ENCODE data around the gene SYCP1. TPM values are rescaled to one million over a fixed set of nuclear protein-coding genes. Genes with fewer than 3 reads are reported as not detected.

Gene SYCP1
- total and polyA plus RNA-seq, 10 of the 15 experiments (the other 5 are each of a cell fraction or from before 2014, with no cell fraction given): not detected

DNA sequence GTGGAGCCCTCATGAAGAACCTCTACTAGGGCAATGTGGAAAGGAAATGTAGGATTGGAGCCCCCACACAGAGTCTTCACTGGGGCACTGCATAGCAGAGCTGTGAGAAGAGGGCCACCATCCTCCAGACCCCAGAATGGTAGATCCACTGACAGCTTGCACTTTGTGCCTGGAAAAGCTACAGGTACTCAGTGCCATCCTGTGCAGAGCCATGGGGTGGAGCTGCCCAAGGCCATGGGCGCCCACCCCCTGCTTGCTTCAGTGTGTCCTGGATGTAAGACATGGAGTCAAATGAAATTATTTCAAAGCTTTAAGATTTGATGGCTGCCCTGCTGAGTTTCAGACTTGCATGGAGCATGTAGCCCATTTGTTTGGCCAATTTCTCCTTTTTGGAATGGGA, 157.8 kb downstream of the SYCP1 start:
- BruUV-seq (replicated peaks): no TSS peak
- ChIA-PET SMC1A (ENCODE audit: uncharacterized antibody, unreplicated experiment) (no interaction called here), RAD21 (ENCODE audit: unreplicated experiment) (no interaction called here), POLR2A (no interaction called here), CTCF (interaction anchor here (1.2 kb wide), 1 partner anchor 12 kb away, joined by 3 read pairs; no protein-coding TSS in a partner anchor)
- no peaks in the 10 kb centered on the region for H3K36me3 ChIP-seq (ENCODE audit: control insufficient read depth in 2 of 2, insufficient read depth in 2 of 2, low read length in 1 of 2)
- H3K4me2 ChIP-seq (ENCODE audit: control insufficient read depth, insufficient read depth): no peak overlapping the region
- no peak overlapping the region for H3K4me3 ChIP-seq
- H3K27ac ChIP-seq (ENCODE audit: control insufficient read depth, insufficient read depth): no peak overlapping the region
- H3K4me1 ChIP-seq (ENCODE audit: control insufficient read depth, insufficient read depth, low read length): no peaks in the 10 kb centered on the region
- no peak overlapping the region for H3K9ac ChIP-seq (ENCODE audit: control insufficient read depth, insufficient read depth, low read length)
- 0% methylated on average over 1 of the region's 1 CpG for WGBS (ENCODE audit: insufficient coverage, insufficient replicate concordance, low lambda C conversion rate, missing lambda C conversion rate)
- H3K79me2 ChIP-seq (ENCODE audit: control insufficient read depth, insufficient read depth, low read length): no peaks in the 10 kb centered on the region
- FAIRE-seq: no peak
- H2AFZ ChIP-seq (ENCODE audit: control insufficient read depth, low read depth, low read length): no peak overlapping the region
- no peak for ATAC-seq
- H4K20me1 ChIP-seq (ENCODE audit: control insufficient read depth, insufficient read depth): no peaks in the 10 kb centered on the region
- DNase-seq (ENCODE audit: low read depth, low spot score): no peak
- no peaks in the 10 kb centered on the region for H3K27me3 ChIP-seq (replicated peaks in 1 of 2; ENCODE audit: control insufficient read depth in 2 of 2, insufficient read depth in 2 of 2, low read length in 1 of 2)
- in situ Hi-C loops (cut with MboI): no loop called here
- H3K9me3 ChIP-seq (replicated peaks; ENCODE audit: control insufficient read depth, insufficient read depth, low read length): no peaks in the 10 kb centered on the region
- intact Hi-C loops (cut with micrococcal nuclease; ENCODE audit: unreplicated experiment): no loop called here
- TF ChIP-seq TAF1 (IDR thresholded peaks at IDR 0.05; ENCODE audit: borderline replicate concordance, low read depth, low read length) (no peak), MXI1 (IDR thresholded peaks at IDR 0.05; ENCODE audit: low read depth, low read length) (no peak), ETV6 (conservative IDR thresholded peaks at IDR 0.05 in 1 of 2, IDR thresholded peaks at IDR 0.05 in 1 of 2; ENCODE audit: borderline replicate concordance in 1 of 2, low read depth in 1 of 2) (no peak), ZZZ3 (IDR thresholded peaks at IDR 0.05; ENCODE audit: control insufficient read depth, insufficient read length, low read depth) (no peak), JUND (IDR thresholded peaks at IDR 0.05; ENCODE audit: low read depth, low read length) (no peak), NFIC (IDR thresholded peaks at IDR 0.05; ENCODE audit: low read depth, low read length) (no peak)
- TF ChIP-seq, protein P1, sequence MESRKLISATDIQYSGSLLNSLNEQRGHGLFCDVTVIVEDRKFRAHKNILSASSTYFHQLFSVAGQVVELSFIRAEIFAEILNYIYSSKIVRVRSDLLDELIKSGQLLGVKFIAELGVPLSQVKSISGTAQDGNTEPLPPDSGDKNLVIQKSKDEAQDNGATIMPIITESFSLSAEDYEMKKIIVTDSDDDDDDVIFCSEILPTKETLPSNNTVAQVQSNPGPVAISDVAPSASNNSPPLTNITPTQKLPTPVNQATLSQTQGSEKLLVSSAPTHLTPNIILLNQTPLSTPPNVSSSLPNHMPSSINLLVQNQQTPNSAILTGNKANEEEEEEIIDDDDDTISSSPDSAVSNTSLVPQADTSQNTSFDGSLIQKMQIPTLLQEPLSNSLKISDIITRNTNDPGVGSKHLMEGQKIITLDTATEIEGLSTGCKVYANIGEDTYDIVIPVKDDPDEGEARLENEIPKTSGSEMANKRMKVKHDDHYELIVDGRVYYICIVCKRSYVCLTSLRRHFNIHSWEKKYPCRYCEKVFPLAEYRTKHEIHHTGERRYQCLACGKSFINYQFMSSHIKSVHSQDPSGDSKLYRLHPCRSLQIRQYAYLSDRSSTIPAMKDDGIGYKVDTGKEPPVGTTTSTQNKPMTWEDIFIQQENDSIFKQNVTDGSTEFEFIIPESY (IDR thresholded peaks at IDR 0.05): no peak
- TF ChIP-seq, protein P2, sequence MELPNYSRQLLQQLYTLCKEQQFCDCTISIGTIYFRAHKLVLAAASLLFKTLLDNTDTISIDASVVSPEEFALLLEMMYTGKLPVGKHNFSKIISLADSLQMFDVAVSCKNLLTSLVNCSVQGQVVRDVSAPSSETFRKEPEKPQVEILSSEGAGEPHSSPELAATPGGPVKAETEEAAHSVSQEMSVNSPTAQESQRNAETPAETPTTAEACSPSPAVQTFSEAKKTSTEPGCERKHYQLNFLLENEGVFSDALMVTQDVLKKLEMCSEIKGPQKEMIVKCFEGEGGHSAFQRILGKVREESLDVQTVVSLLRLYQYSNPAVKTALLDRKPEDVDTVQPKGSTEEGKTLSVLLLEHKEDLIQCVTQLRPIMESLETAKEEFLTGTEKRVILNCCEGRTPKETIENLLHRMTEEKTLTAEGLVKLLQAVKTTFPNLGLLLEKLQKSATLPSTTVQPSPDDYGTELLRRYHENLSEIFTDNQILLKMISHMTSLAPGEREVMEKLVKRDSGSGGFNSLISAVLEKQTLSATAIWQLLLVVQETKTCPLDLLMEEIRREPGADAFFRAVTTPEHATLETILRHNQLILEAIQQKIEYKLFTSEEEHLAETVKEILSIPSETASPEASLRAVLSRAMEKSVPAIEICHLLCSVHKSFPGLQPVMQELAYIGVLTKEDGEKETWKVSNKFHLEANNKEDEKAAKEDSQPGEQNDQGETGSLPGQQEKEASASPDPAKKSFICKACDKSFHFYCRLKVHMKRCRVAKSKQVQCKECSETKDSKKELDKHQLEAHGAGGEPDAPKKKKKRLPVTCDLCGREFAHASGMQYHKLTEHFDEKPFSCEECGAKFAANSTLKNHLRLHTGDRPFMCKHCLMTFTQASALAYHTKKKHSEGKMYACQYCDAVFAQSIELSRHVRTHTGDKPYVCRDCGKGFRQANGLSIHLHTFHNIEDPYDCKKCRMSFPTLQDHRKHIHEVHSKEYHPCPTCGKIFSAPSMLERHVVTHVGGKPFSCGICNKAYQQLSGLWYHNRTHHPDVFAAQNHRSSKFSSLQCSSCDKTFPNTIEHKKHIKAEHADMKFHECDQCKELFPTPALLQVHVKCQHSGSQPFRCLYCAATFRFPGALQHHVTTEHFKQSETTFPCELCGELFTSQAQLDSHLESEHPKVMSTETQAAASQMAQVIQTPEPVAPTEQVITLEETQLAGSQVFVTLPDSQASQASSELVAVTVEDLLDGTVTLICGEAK (IDR thresholded peaks at IDR 0.05; ENCODE audit: borderline replicate concordance): no peak
- TF ChIP-seq, protein P3, sequence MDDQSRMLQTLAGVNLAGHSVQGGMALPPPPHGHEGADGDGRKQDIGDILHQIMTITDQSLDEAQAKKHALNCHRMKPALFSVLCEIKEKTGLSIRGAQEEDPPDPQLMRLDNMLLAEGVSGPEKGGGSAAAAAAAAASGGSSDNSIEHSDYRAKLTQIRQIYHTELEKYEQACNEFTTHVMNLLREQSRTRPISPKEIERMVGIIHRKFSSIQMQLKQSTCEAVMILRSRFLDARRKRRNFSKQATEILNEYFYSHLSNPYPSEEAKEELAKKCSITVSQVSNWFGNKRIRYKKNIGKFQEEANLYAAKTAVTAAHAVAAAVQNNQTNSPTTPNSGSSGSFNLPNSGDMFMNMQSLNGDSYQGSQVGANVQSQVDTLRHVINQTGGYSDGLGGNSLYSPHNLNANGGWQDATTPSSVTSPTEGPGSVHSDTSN (IDR thresholded peaks at IDR 0.05; ENCODE audit: insufficient replicate concordance, low read depth, low read length): no peak
- TF ChIP-seq, protein P4, sequence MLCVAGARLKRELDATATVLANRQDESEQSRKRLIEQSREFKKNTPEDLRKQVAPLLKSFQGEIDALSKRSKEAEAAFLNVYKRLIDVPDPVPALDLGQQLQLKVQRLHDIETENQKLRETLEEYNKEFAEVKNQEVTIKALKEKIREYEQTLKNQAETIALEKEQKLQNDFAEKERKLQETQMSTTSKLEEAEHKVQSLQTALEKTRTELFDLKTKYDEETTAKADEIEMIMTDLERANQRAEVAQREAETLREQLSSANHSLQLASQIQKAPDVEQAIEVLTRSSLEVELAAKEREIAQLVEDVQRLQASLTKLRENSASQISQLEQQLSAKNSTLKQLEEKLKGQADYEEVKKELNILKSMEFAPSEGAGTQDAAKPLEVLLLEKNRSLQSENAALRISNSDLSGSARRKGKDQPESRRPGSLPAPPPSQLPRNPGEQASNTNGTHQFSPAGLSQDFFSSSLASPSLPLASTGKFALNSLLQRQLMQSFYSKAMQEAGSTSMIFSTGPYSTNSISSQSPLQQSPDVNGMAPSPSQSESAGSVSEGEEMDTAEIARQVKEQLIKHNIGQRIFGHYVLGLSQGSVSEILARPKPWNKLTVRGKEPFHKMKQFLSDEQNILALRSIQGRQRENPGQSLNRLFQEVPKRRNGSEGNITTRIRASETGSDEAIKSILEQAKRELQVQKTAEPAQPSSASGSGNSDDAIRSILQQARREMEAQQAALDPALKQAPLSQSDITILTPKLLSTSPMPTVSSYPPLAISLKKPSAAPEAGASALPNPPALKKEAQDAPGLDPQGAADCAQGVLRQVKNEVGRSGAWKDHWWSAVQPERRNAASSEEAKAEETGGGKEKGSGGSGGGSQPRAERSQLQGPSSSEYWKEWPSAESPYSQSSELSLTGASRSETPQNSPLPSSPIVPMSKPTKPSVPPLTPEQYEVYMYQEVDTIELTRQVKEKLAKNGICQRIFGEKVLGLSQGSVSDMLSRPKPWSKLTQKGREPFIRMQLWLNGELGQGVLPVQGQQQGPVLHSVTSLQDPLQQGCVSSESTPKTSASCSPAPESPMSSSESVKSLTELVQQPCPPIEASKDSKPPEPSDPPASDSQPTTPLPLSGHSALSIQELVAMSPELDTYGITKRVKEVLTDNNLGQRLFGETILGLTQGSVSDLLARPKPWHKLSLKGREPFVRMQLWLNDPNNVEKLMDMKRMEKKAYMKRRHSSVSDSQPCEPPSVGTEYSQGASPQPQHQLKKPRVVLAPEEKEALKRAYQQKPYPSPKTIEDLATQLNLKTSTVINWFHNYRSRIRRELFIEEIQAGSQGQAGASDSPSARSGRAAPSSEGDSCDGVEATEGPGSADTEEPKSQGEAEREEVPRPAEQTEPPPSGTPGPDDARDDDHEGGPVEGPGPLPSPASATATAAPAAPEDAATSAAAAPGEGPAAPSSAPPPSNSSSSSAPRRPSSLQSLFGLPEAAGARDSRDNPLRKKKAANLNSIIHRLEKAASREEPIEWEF (IDR thresholded peaks at IDR 0.05; ENCODE audit: insufficient replicate concordance, low read depth, low read length): no peak
